Spleen (tissue), 7 donors: Measurements from ENCODE around the gene TMEM183A.

Source experiments
- CTCF ChIP-seq, 11 experiments: fragments of 200-600 bp in 7 of 11; fragments of 450-650 bp in 4 of 11; sonication (generic) in 4 of 11; IDR thresholded peaks in 8 of 11; conservative IDR thresholded peaks in 3 of 11; 1 replicate in 7 of 11; 2 replicates in 4 of 11; pipeline versions ENCODE4 v1.4.0 to v1.8.0; 2016 to 2021; ENCODE audit warnings: antibody characterized with exemption in 11 of 11, inconsistent platforms in 4 of 11, mild to moderate bottlenecking in 1 of 11
- POLR2A ChIP-seq, 3 donors: fragments of 450-650 bp; IDR thresholded peaks; one replicate each; pipeline ENCODE4 v1.5.1; 2017; ENCODE audit warnings: antibody characterized with exemption in 3 of 3, mild to moderate bottlenecking in 1 of 3
- donor health status: DM: no; HTN: no; CAD: no; lungs with moderate emphysema.
- donor health status: DM: no; HTN: no; CAD: no.
- donor health status: DM: no; HTN: no; CAD: no.

- no peak for TF ChIP-seq POLR2A (IDR thresholded peaks at IDR 0.05)
- no peak for TF ChIP-seq CTCF (IDR thresholded peaks at IDR 0.05 in 8 of 11, conservative IDR thresholded peaks at IDR 0.05 in 3 of 11)
Observed at GRCh38 chr1:203069030-203069747, 62.0 kb downstream of the TMEM183A start.
